Measurements from ENCODE around the gene ZBTB18.

Gene ZBTB18

GRCh38 chr1:244064621-244065020, 13.5 kb downstream of the ZBTB18 start:
- FAIRE-seq = no peak

GRCh38 chr1:244065063-244065793, 14.1 kb downstream of the ZBTB18 start:
- FAIRE-seq = no peak

GRCh38 chr1:244065960-244066388, 14.9 kb downstream of the ZBTB18 start:
- no peak for FAIRE-seq

GRCh38 chr1:244066954-244067716, 16.1 kb downstream of the ZBTB18 start:
- FAIRE-seq = no peak

- FAIRE-seq = no peak
These were observed 16.8 kb downstream of the ZBTB18 start for GRCh38 chr1:244067893-244068292.

- FAIRE-seq = no peak
These were observed 17.5 kb downstream of the ZBTB18 start for GRCh38 chr1:244068567-244068966.

GRCh38 chr1:244069326-244069898, 18.3 kb downstream of the ZBTB18 start:
- no peak for FAIRE-seq

- no peak for FAIRE-seq
These were observed 23.6 kb downstream of the ZBTB18 start for GRCh38 chr1:244074559-244075171.

GRCh38 chr1:244075247-244075722, 24.2 kb downstream of the ZBTB18 start:
- FAIRE-seq = no peak

GRCh38 chr1:244076740-244077139, 25.7 kb downstream of the ZBTB18 start:
- FAIRE-seq = no peak

- no peak for FAIRE-seq
These were observed 26.6 kb downstream of the ZBTB18 start for GRCh38 chr1:244077473-244078220.

- FAIRE-seq = no peak
These were observed 29.4 kb downstream of the ZBTB18 start for GRCh38 chr1:244080343-244080929.

- no peak for FAIRE-seq
These were observed 31.9 kb downstream of the ZBTB18 start for GRCh38 chr1:244082969-244083368.

- no peak for FAIRE-seq
These were observed 32.4 kb downstream of the ZBTB18 start for GRCh38 chr1:244083383-244083943.

- no peak for FAIRE-seq
These were observed 33.7 kb downstream of the ZBTB18 start for GRCh38 chr1:244084763-244085162.

GRCh38 chr1:244085891-244086290, 34.8 kb downstream of the ZBTB18 start:
- no peak for FAIRE-seq

GRCh38 chr1:244087021-244087560, 36.0 kb downstream of the ZBTB18 start:
- FAIRE-seq = no peak

- FAIRE-seq = no peak
These were observed 36.5 kb downstream of the ZBTB18 start for GRCh38 chr1:244087611-244088010.

- no peak for FAIRE-seq
These were observed 37.1 kb downstream of the ZBTB18 start for GRCh38 chr1:244088161-244088560.

- no peak for FAIRE-seq
These were observed 38.5 kb downstream of the ZBTB18 start for GRCh38 chr1:244089561-244089960.

GRCh38 chr1:244090645-244091044, 39.6 kb downstream of the ZBTB18 start:
- FAIRE-seq = no peak
